Midbrain (tissue), 1 donor: ENCODE measurements around the gene HEXD.

Experiments used
- DNase-seq: peaks from one replicate; lab custom pipeline; 2025; lab: John Stamatoyannopoulos, UW

The HEXD gene

DNA sequence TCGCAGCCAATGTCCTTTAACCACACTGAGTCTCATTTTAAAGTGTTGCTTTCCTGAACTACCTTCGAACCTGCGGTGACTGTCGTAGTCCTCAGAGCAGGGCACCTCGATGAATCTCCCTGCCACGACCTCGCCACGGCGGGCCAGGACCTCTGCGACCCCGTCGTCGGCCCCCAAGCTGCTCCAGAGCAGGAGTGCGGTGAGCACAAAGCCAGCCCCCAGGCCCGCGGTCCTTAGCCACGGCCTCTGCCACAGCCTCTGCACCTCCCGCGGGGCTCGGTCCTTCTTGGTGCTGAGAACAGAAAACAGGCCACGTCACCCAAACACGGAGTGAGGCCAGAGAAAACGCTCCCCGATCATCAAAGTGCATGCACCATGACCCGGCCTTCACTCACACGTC lies 2.8 kb upstream of the HEXD start:
- DNase-seq: no peak

DNA sequence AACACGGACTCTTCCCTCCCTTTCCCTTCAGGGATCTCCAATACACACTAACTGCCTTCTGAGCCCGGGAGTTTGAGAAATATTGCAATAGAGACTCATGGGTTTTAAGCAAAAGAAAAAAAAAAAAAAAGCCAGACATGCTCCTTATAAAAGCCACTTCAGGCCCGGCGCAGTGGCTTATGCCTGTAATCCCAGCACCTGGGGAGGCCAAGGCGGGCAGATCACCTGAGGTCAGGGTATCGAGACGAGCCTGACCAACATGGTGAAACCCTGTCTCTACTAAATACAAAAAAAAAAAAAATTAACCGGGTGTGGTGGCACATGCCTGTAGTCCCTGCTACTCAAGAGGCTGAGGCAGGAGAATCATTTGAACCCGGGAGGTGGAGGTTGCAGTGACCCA lies 2.4 kb upstream of the HEXD start:
- DNase-seq: no peak

DNA sequence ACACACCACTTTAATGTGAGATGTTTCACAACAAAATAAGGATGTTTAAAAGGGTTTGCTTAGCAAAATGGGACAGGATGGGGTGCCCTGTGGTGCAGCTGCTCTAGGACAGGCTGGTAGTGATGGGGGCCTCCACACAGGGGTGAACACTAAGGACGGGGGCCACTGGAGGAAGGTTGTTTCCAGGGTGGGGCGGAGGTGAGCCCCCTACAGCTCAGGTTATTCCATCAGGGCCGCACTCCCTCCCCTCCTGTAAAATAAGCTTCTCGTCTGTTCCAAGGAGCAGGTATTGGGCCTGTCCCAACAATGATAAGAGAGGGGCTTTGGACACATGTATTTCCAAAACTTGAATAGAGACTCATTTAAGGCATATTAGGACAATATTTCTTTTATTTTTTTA lies 1.9 kb upstream of the HEXD start:
- no peak for DNase-seq

DNA sequence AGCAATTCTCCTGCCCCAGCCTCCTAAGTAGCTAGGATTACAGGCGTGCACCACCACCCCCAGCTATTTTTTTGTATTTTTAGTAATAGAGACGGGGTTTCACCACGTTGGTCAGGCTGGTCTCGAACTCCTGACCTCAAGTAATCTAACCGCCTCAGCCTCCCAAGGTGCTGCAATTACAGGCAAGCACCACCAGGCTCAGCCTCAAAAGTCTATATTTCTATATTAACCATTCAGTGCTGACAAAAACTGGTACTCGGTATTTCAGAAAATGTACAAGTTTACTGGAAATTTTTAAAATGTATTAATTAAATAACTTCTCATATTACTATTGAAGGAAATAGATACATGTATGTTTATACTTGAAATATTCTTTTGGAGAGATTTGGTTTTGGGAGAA lies 1.4 kb upstream of the HEXD start:
- no peak for DNase-seq

DNA sequence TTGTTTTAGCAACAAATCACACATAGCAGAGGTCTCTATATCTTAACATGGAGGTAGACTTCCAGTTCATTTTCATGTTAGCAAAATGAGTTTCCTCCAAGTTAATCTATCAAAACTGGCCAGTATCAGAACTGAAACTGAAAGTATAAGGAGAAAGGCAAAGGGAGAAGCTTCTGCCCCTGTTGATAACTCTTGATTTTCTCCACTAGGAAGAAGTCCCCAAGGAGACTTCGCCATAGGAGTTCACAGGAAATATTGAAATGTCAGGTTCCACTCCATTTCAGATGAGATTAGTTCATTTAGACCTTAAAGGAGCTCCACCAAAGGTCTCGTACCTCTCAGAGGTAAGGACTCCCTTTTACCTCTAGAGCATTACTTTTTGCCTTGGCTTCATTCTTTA lies 1.4 kb downstream of the HEXD start:
- no peak for DNase-seq

DNA sequence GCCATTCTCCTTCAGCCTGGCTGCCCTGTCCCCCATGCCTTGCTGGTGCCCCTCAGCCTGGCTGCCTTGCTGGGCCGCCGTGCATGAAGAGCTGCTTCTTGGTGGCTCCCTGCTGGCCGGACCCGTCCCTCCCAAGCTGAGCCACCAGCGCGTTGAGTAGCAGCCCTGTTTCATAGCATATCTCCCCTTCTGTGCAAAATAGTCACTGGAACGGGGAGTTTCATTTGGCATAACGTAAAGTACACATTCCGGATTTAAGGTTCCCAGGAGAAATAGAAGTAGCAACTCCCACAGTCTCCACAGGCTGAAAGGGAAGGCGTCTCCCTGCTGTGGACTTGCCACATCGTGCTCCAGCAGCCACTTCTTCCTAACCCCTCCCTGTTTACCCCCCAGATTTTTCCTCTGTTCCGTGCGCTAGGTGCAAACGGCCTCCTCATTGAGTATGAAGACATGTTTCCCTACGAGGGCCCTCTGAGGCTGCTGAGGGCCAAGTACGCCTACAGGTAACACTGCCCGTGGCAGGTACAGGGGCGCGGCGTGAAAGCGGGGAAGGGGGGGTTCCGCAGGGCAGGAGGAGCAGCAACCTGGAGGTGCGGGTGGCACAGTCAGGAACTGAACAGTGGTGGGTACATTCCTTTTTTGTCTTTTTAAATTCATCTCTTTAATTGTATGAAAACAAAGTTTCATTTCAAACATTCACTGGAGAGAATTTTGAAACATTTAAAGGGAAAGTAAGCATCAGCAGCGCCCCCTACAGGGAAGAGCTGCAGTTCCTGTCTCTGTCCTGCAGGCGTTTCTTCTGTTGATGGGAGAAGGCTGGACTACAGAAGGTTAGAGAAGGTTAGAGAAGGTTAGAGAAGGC lies 6.1 kb downstream of the HEXD start:
- no peak for DNase-seq

DNA sequence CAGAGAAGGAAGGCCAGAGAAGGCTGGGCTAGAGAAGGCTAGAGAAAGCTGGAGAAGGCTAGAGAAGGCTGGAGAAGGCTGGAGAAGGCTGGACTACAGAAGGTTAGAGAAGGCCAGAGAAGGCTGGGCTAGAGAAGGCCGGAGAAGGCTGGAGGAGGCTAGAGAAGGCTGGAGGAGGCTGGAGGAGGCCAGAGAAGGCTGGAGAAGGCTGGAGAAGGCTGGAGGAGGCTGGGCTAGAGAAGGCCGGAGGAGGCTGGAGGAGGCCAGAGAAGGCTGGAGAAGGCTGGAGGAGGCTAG lies 6.7 kb downstream of the HEXD start:
- no peak for DNase-seq

DNA sequence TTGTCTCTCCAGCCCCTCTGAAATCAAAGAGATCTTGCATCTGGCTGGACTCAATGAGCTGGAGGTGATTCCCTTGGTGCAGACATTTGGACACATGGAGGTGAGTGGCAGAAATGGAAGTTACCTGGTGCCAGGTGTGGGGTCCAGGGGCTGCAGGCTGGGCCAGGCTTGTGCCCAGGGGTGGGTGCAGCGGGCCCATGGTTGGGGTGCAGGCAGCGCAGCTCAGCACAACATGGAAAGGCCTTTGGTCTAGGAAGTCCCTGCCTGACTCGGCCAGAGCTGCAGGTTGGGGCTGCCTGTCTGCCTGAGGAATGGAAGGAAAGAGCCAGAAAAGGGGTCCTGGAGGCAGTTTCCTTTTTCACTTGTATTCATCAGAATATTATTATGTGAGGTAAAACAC lies 10.4 kb downstream of the HEXD start:
- DNase-seq: no peak

DNA sequence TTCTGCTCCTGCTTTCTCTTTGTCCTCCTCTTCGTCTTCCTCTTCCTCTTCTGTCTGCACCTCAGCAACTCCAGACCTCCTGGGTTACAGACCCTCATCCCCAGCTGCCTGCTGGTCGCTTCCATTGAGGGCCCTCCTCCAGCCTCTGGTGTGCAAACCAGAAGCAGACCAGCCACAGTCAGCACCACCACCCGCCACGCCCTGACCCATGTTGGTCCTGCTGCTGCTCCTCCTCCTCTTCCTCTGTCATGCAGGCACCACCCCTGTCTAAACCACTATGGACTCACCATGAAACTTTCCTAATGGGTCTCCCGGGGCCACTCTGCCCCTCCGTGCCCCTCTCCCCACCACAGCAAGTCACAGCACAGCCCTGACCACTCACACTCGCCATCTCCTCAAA lies 11.7 kb downstream of the HEXD start:
- no peak for DNase-seq

DNA sequence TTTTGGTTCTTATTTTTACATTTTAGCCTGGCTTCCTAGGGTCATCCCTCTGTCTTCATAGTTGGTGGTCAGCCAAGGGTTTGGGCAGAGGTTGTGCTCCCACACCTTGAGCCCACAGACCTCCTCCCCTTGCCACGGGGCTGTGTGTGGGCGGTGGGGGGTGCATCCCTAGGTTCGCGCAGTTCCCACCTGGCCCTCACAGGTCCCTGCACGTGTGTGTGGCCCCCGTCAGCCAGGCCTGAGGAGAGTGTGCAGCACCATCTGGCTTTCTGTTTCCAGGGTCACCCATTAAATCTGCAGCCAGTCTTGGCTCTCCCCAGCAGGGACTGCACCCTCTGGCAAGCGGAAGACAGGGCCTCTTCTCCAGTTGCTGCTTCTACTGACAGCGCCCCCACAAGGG lies 13.9 kb downstream of the HEXD start:
- DNase-seq: no peak

DNA sequence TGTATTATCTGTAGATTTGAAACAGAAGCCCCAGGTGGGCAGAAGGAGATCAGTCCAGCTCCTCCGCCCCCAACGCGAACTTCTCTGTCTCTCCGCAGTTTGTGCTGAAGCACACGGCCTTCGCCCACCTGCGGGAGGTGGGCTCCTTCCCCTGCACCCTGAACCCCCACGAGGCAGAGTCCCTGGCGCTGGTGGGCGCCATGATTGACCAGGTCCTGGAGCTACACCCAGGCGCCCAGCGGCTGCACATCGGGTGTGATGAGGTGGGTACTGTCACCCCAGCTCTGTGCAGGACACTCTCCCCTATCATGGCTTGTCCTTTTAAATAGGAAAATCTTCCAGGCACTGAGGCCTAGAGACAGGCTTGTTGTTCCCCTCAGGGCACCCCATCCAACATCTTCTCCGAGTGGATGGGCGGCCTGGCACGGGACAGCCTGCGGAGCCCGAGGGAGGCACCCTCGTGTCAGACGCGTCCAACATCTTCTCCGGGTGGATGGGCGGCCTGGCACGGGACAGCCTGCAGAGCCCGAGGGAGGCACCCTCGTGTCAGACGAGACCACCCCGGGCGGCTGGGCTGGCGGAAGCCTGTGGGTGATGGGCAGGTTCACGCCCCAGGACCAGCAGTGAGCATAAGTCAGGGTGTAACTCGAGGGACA lies 15.5 kb downstream of the HEXD start:
- DNase-seq: no peak

DNA sequence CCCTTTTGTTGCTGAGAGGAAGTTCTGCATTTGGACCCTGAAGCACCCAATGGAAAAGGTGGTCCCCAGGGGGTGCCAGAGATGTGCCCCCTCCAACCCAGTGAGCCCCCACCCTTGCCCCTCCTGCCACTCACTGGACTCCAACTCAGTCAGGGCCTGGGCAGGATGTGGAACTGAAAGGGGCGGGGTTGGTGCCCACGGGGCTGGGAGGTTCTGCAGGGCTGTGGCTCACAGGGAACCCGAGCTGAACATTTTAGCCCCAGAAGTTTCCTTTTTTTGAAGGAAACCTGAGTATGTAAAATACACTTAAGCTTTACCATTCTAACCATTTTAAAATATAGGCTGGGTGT lies 16.0 kb downstream of the HEXD start:
- DNase-seq: no peak

DNA sequence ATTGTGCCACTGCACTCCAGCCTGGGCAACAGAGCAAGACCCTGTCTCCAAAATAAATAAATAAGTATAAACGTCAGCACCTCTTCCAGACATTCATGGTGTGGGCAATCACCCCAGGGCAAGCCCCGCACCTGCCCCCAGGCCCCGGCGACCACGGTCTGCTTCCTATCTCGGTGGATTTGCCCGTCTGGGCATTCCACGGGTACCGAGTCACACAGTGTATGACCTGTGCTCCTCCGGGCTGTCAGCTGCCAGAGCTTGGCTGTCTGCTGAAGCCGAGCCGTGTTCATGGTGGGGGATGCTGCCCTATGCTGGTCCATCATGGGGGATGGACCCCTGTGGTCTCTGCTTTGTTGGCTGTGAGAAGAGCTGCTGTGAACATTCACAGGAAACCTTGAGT lies 17.0 kb downstream of the HEXD start:
- no peak for DNase-seq

DNA sequence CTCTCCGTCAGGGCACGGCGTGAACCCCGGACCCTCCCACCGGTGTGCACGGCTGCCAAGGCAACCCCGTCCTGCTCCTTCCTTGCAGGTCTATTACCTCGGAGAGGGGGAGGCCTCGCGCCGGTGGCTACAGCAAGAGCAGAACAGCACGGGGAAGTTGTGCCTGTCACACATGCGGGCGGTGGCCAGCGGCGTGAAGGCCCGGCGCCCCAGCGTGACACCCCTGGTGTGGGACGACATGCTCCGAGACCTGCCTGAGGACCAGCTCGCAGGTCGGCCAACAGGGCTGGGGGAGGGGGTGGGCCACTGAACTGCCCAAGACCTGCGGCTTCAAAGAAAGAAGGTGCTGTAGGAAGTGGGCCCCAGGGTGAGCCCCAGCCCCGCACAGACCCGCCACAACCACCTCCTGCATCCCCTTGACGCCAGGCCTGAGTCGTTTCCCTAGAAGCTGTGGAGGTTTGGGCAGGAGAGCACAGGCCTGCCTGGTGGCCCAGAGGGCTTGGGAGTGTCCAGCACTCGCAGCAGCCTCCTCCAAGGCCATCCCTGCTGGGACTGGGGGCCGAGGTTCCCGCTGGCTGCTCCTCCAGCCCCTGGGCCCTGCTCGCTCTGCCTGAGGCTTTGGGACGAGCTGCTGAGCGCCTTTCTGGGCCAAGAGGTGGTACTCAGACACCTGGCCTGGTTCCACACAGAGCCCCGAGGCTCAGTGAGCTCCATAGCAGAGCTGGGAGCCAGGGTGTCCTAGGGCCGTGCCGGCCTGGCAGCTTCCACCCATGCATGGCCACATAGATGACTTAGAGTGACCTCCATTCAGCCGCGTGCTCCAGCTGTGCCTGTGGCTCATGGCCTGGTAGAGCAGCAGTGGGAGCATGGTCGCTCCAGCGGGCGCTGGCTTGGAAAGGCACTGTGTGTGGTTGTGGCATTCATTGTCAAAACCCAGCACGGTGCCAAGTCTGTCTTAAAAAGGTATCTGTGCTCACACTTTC lies 17.7 kb downstream of the HEXD start:
- no peak for DNase-seq

DNA sequence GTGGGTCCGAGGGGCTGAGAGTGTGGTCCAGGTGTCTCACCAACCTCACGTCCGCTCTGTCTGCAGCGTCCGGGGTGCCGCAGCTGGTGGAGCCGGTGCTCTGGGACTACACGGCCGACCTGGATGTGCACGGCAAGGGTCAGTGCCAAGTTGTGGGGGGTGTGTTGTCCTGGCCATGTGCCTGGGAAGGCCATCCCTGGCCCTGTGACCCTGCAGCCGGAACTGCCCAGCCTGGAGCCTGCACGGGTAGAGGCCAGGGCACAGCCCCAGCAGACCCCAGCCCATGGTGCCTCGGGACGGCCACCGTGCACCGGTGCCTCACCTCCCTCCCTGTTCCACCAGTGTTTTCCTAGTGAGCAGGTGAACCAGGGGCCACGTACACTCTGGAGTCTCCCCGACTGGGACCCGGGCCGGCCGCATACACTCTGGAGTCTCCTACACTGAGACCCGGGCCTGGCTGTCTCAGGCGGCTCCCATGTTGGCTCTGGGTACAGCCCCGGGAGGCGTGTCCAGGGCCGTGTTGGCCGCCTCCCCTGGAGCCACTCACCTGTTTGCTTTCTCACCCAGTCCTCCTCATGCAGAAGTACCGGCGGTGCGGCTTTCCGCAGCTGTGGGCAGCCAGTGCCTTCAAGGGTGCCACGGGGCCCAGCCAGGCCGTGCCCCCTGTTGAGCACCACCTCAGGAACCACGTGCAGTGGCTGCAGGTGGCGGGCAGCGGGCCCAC lies 18.6 kb downstream of the HEXD start:
- no peak for DNase-seq

DNA sequence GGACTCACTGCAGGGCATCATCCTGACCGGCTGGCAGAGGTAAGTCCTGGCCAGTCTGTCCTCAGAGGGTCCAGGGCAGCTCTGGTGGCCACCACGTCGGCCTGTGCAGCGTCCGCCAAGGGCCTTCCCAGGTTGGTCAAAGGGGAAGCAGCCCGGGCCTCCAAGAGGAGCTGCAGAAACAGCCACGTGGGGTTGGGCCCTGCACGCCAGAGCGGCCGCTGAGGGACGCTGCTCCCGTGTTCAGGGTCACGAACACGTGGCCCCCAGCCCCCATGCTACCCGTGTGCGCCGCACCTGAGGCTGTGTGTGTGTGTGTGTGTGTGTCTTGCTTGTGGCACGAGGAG lies 19.1 kb downstream of the HEXD start:
- no peak for DNase-seq

DNA sequence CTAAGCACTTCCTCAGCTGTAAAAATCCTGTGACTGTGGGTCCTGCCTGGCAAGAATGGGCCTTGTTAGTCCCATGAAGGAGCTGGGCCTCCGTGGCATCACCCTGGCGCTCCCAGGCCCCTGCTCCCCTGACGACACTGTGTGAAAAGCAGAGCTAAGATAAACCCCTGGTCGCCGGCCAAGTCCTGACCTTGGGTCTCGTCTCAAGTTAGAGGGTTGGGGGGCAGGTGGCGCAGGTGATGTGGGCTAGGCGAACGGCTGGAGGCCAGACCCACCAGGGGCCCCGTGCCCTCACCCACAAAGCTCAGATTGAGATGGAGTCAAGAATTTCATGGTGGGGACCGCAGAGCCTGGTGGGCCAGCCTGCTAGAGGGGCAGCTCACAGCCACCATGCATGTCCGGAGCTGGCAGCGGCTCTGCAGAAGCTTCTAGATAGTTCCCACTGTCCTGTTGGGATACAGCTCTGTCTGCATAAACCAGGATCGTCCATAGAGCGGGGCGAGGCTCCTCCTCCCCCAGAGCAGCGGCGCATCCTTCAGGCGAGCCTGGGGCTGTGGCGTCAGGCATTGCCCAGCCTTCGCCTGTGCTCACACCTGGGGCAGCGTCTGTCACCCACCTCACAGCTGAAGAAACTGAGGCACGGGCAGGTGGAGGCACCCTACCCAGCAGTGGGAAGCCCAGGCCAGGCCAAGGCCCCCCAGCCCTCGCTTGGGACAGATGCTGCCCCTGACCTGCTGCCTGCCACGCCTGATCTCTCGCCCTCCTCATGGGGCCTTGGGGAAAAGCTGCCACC lies 20.4 kb downstream of the HEXD start:
- DNase-seq: no peak

DNA sequence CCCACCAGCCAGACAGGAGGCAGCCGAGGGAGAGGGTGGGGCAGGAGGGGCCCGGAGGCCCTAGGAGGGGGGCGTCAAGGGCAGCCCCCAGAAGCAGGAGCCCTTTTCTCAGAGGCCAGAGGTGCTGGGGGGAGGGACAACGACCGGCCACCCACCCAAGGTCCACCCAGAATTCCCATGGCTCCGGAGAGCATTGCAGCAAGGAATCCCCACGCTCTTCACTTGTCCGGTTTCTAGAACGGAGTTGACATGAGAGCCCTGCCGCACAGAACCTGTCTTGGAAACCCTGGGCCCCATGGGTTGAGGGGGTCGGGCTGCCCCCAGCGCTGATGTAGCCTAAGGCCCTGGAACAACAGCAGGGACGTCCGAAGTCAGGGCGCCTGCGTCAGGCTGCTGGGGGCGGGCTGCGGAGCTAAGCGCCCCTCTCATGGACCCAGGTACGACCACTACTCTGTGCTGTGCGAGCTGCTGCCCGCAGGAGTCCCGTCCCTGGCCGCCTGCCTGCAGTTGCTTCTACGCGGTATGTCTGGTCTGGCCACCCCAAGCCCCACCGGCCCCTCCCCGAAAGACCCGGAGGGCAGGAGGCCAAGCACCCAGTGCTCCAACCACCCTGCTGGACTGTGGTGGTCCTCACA lies 21.2 kb downstream of the HEXD start:
- no peak for DNase-seq

DNA sequence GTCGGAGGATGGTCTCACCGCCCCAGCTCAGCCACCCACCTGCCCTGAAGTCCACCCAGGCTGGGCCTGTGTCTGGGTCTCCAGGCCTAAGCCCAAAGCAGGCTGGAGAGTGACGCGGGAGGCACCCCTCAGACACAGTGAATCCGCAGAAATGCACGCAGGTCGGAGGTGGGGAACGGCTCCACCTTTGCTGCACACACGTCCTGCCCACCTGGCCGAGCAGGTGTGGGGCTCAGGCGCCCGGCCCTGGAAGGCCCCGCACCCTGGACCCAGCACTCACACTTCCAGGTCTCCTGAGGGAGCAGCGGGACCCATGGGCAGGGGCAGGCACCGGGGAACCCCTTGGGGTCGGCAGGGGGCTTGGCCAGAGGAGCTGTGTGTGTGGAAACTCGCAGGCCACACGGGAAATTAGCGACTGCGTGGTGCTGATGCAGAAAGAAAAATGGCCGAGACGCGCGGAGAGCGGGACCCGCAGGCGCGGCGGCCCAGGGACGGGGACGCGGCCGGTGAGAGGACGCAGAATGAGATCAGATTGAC lies 21.8 kb downstream of the HEXD start:
- DNase-seq: no peak

DNA sequence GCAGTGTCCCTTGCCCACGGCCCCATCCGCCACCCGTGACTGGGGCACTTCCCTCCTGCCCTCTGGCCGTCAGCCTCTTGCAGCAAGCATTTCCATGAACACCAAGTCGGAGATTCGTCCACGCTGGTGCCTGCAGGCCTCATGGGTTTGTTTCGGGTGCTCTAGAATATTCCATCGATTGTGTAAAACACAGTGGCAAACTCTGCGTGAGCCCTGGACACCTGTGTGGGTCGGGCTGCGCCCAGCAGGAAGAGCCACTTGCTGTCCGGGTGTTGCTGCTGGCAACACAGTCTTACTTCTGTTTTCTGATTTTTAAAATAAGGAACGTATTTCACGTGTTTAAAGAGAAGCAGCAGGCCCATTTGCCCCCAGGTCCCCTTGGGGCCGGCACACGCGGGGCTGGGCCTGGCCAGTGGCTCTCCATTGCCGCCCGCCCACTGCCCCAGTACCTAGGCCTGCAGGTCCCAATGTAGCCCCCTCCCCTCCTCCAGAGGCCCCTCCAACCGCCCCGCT lies 22.4 kb downstream of the HEXD start:
- DNase-seq: no peak
